ENCODE measurements around the gene NUP205.

The NUP205 gene, protein sequence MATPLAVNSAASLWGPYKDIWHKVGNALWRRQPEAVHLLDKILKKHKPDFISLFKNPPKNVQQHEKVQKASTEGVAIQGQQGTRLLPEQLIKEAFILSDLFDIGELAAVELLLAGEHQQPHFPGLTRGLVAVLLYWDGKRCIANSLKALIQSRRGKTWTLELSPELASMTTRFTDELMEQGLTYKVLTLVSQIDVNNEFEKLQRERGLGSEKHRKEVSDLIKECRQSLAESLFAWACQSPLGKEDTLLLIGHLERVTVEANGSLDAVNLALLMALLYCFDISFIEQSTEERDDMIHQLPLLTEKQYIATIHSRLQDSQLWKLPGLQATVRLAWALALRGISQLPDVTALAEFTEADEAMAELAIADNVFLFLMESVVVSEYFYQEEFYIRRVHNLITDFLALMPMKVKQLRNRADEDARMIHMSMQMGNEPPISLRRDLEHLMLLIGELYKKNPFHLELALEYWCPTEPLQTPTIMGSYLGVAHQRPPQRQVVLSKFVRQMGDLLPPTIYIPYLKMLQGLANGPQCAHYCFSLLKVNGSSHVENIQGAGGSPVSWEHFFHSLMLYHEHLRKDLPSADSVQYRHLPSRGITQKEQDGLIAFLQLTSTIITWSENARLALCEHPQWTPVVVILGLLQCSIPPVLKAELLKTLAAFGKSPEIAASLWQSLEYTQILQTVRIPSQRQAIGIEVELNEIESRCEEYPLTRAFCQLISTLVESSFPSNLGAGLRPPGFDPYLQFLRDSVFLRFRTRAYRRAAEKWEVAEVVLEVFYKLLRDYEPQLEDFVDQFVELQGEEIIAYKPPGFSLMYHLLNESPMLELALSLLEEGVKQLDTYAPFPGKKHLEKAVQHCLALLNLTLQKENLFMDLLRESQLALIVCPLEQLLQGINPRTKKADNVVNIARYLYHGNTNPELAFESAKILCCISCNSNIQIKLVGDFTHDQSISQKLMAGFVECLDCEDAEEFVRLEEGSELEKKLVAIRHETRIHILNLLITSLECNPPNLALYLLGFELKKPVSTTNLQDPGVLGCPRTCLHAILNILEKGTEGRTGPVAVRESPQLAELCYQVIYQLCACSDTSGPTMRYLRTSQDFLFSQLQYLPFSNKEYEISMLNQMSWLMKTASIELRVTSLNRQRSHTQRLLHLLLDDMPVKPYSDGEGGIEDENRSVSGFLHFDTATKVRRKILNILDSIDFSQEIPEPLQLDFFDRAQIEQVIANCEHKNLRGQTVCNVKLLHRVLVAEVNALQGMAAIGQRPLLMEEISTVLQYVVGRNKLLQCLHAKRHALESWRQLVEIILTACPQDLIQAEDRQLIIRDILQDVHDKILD (N-terminal part only)

DNA sequence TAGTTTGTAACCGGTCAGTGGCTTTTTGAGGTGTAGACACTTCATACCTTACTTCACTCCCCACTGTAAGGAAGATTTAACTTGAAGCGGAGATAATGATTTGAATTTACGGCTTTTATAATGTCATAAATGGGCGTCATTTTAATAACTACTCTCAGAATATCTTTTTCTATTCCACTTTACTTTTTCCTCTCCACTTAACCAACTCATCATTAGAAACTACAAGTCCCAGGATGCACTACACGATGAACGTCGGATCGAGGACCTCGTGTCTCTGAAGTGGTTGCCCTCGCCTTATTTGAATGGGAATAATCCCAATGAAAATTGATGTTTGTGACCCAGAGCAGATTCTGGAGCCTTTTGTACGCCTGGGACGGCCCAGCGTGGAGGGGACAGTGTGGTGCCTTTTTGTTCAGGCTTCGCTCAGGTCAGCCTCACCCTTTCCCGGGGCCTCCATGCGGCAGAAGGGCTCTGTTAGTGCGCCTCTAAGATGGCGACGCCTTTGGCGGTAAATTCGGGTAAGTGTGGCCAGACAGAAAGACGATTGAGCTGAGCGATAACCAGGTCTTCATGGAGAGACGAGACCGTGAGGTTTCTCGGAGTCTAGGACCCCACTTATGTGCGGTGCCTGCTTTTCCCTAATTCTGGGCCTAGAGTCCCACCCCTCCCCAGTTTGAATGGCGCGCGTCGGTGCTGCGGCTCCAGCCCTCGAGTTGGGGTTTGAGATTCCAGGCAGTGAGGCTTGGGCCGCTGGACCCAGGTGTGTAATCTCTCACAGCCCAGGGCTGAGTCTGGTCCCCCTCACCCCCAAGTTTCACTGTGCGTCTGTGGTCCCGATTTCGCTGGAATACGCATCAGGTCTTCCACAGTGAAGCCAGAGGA, at the start of gene NUP205:
NUP205 (plus strand) TSS at position 463 of the 882 bp plus-strand sequence; CDS start at position 491, 28 bp downstream.
- H3K36me3 ChIP-seq (ENCODE audit: low read depth), result peaks cover 28% of the 10 kb centered on the region
- peak; percentile 70 for DNase-seq (ENCODE audit: low spot score)

DNA sequence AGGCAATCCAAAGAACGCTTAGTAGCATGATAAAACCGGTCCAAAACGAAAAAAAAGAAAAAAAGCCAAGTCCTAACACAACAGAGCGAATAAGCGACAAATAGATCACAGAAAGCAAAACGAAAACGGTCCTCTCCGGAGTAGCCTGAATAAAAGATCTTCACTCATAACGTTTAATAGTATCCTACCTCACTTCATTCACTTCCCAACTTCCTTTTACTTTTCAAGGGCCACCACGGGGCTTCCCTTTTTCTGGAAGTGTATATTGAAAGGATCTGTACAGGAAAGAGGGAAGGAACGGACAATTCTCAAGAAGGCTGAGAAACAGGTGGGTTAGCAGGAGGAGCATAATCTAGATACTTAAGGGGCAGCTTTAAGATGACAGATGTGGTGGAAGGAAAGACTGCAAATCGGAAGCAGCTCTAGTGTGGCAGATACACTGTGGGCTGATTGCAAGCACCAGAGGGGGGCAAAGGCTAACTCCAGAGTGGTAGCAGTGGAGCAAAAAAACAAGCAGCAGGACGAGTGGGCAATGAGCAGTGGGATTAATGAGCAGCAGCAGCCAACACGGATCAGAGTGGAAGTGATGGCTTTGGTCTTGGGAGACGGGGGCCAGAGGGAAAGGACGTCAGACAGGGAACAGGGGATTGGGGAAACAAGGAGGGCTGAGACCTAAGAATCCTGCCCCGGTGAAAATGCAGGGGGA, 48.7 kb upstream of the NUP205 start:
- TF ChIP-seq, protein P1, sequence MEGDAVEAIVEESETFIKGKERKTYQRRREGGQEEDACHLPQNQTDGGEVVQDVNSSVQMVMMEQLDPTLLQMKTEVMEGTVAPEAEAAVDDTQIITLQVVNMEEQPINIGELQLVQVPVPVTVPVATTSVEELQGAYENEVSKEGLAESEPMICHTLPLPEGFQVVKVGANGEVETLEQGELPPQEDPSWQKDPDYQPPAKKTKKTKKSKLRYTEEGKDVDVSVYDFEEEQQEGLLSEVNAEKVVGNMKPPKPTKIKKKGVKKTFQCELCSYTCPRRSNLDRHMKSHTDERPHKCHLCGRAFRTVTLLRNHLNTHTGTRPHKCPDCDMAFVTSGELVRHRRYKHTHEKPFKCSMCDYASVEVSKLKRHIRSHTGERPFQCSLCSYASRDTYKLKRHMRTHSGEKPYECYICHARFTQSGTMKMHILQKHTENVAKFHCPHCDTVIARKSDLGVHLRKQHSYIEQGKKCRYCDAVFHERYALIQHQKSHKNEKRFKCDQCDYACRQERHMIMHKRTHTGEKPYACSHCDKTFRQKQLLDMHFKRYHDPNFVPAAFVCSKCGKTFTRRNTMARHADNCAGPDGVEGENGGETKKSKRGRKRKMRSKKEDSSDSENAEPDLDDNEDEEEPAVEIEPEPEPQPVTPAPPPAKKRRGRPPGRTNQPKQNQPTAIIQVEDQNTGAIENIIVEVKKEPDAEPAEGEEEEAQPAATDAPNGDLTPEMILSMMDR (IDR thresholded peaks at IDR 0.05; ENCODE audit: poor library complexity, severe bottlenecking), result no peak
- Histone ChIP-seq H3K4me3 (ENCODE audit: severe bottlenecking) (peak overlapping the region; percentile 82), H3K36me3 (ENCODE audit: low read depth) (peaks cover 20% of the 10 kb centered on the region), H3K9me3 (ENCODE audit: severe bottlenecking) (no peaks in the 10 kb centered on the region), H3K27me3 (ENCODE audit: insufficient read depth, poor library complexity, severe bottlenecking) (no peaks in the 10 kb centered on the region), H3K27ac (ENCODE audit: poor library complexity, severe bottlenecking) (peak overlapping the region; percentile 66), H3K4me1 (ENCODE audit: insufficient read depth, poor library complexity, severe bottlenecking) (peaks cover 13% of the 10 kb centered on the region)
- ATAC-seq (ENCODE audit: low read depth) (peak; percentile 31), DNase-seq (ENCODE audit: low spot score) (no peak)

More for the DNA sequence above, at the start of gene NUP205:
- Histone ChIP-seq H3K4me3 (ENCODE audit: severe bottlenecking) (peak within 1 kb of the TSS; percentile 61), H3K27me3 (ENCODE audit: insufficient read depth, poor library complexity, severe bottlenecking) (no peaks in the 10 kb centered on the region), H3K27ac (ENCODE audit: poor library complexity, severe bottlenecking) (peak within 1 kb of the TSS; percentile 89), H3K9me3 (ENCODE audit: severe bottlenecking) (no peaks in the 10 kb centered on the region), H3K4me1 (ENCODE audit: insufficient read depth, poor library complexity, severe bottlenecking) (peaks cover 6% of the 10 kb centered on the region)
- peak; percentile 89 for ATAC-seq (ENCODE audit: low read depth)
- TF ChIP-seq, protein P1 (IDR thresholded peaks at IDR 0.05; ENCODE audit: poor library complexity, severe bottlenecking), result no peak

DNA sequence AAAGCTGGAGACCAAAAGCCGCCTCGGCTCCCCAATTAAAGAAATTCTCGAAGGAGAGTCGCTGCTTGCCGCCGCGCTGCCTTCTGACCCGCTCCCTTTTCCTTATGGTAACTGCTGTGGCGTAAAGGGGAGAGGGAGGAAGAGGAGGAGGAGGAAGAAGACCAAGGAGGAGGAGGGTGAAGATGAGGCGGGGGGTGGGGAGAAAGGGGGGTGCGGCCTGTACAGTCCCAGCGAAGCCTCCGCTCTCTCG, 48.2 kb upstream of the NUP205 start:
- H3K4me1 ChIP-seq (ENCODE audit: insufficient read depth, poor library complexity, severe bottlenecking), result peaks cover 13% of the 10 kb centered on the region
- no peak for DNase-seq (ENCODE audit: low spot score)
- H3K36me3 ChIP-seq (ENCODE audit: low read depth), result peaks cover 20% of the 10 kb centered on the region
- no peaks in the 10 kb centered on the region for H3K27me3 ChIP-seq (ENCODE audit: insufficient read depth, poor library complexity, severe bottlenecking)
- TF ChIP-seq, protein P1 (IDR thresholded peaks at IDR 0.05; ENCODE audit: poor library complexity, severe bottlenecking), result no peak
- no peak for ATAC-seq (ENCODE audit: low read depth)
- H3K4me3 ChIP-seq (ENCODE audit: severe bottlenecking), result peak overlapping the region; percentile 82
- no peaks in the 10 kb centered on the region for H3K9me3 ChIP-seq (ENCODE audit: severe bottlenecking)
- H3K27ac ChIP-seq (ENCODE audit: poor library complexity, severe bottlenecking), result peak overlapping the region; percentile 66
